ENCODE data around the gene PHLDB1.

PHLDB1 gene

DNA sequence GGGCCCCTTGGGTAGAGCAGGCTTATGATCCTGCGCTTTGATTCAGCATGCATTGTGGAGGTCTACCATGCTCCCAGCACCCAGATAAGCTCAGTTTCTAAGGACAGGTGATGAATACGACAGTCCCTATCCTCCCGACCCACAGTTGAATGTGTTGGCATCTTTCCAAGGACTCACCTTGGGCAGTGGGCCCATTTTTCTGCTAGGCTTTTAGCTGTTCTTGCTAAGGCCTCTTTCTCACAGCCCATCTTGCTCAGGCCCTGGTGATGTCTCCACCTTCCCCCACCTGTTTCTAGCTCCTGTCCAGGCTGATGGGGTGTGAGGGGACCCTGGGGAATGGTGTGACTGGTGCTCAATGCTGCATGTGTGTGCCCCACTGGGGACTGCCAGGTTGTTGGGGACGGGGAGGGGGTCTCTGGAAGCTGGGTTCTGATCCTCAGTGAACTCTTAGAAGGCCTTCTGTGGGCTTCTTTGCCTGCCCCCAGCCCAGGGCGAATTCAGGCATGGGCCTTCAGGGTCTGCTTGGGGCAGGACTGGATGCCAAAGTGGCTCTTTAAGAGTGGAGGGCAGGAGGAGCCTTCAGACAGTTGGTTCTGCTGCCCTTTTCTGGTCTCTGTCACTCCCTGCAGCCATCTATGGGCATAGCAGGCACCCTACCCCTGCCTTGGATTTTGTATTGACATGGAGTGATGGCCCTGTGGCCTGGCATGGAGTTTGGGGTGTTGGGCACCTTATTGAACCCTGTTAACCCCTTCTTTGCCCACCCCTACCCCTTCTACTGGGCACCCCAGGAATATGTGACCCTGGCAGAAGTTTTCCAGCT, 33.1 kb downstream of the PHLDB1 start:
- no peak for DNase-seq (ENCODE audit: low read depth)

DNA sequence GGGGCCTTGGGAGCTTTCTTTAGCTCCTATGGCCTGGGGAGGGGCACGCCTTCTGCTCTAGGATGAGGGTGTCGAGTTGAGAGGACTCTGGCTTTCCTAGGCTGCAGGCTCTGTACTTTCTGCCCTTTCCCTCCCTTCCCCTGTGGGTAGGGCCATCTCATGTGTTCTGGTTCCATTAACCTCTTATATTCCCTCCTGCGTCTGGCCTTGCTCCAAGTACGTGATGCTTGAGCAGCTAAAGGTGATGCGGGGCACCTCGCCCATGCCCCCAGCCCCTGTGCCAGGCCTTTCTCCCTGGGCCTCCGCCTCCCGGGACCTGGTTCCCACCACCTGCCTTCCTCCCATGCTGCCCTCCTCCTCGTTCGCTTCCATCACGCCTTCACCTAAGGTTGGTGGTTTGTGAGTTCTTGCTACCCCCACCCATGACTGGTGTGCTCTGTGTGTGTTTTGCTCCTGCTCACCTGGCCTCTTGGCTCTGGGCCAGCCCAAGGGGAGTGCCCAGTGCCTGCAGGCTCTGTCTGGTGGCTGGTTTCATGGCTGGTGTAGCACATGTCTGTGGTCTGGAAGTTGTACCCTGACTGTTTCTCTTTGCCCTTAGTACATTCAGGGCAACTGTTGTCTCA, 34.1 kb downstream of the PHLDB1 start:
- no peak for DNase-seq (ENCODE audit: low read depth)

DNA sequence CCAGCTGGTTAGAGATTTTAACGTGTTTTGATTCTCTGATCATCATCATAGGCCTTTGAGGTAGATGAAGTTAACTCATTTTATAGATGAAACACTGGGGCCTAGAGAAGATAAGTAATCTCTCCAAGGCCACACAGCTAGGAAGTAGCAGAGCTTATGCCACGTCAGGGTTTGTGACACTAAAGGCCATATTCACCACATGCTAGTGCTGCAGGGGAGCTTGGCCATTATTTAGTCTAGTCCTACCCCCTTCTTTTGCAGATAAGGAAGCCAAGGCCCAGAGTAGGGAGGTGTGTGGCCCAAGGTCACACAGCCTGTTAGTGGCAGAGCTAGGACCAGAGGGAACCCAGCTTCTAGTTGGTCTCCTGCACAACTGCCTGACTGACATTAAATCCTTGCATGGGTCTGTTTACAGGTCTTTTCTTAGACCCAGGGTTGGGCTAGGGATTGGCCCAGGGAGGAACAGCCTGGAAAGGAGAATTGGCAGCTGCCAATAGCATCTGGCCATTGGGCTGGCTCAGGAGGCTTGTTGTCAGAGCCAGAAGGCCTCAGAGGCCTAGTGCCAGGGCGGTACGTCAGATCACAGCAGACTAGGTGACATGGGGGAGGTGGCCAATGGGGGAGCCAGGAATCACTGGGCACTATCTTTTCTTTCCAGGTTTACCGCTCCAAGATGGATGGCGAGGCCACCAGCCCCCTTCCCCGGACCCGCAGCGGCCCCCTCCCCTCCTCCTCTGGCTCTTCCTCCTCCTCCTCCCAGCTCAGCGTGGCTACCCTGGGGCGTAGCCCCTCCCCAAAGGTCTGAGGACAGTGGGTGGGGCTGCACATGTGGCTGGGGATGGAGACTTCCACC, 36.0 kb downstream of the PHLDB1 start:
- no peak for DNase-seq (ENCODE audit: low read depth)

DNA sequence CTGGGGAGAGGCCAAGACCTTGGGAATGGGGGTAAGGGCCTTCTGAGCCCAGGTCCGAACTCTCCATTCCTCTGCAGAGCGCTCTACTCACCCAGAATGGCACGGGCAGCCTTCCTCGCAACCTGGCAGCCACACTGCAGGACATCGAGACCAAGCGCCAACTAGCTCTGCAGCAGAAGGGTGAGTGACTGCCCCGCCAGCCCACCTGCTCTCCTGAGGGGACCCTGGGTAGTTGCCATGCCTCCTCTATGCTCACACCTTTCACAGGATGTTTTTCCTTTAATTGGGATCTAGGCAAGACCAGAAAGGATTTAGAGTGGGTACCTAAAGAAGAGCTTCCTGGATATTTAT, 36.6 kb downstream of the PHLDB1 start:
- DNase-seq (ENCODE audit: low read depth), result no peak

DNA sequence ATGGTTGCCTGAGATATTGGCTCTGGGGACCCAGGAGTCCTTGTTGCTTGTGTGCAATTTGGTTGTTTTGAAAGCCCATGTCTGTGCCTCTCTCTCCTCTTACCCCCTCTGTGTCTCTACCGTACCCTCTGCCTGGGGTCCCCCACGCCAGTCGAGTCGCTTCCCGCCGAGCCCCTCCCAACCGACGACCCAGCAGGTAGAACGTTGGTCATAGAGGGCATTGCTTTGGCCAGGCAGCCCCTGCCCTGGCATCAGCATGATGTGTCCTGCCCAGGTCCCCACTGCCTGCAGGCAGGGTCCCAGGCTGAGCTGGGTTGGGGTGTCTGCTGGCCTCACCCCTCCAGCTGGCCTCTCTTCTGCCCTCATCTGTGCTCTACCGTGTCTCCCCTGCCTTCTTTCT, 37.1 kb downstream of the PHLDB1 start:
- DNase-seq (ENCODE audit: low read depth), result no peak

DNA sequence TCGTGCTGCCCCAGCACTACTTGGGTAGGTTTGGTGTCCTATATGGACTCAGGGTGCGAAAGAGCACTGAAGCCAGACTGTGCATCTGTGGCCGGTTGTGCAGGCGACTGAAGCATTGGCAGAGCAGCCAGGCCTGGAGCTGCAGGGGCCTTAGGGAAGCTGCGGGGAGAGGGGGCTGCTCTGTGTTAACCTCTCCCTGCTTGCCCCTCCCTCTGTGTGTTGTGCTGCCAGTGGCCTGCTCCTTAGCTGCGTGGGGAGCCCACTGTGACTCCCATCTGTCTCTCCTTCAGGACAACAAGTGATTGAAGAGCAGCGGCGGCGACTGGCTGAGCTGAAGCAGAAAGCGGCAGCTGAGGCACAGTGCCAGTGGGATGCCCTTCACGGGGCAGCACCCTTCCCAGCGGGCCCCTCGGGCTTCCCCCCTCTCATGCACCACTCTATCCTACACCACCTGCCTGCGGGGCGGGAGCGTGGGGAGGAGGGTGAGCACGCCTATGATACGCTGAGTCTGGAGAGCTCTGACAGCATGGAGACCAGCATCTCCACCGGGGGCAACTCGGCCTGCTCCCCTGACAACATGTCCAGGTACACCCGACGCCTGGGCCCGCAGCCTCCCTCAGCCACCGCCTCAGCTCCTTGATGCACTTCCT, 37.8 kb downstream of the PHLDB1 start:
- no peak for DNase-seq (ENCODE audit: low read depth)

DNA sequence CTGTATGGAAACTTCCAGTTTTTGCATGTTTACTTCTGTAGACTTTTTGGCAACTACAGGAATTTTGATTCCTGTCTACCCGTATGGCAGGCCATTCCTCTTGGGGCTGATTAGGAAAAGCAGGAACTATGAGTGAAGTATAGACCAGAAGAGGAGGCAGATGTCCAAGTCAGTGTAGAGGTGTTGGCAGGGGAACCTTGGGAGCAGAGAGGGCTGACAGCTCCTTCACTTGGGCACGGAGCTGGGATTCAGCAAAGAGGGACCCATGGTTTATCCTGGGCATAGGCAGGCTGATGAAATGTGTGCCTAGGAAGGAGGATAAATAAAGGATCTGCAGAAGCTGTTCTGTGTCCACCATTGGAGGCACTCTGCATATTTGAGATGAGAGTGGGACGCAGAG, 39.0 kb downstream of the PHLDB1 start:
- no peak for DNase-seq (ENCODE audit: low read depth)

DNA sequence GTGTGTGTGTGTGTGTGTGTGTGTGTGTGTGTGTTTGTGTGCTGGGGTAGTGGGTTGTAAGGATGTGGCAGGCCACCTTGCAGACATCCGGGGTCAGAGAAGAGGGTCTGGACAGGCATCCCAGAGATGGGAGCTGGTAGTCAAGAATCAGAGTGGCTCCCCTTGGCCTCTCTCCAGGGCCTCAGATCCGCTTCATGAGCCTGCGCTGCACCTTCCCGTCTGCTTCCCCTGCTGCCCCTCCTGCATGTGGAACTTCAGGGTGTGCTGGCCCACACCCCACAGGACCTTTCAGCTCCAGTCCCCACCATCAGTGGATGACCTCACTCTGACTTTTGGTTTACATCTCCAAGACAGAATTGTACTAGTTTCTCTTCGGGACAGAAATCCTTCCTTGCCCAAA, 40.9 kb downstream of the PHLDB1 start:
- DNase-seq (ENCODE audit: low read depth), result no peak

DNA sequence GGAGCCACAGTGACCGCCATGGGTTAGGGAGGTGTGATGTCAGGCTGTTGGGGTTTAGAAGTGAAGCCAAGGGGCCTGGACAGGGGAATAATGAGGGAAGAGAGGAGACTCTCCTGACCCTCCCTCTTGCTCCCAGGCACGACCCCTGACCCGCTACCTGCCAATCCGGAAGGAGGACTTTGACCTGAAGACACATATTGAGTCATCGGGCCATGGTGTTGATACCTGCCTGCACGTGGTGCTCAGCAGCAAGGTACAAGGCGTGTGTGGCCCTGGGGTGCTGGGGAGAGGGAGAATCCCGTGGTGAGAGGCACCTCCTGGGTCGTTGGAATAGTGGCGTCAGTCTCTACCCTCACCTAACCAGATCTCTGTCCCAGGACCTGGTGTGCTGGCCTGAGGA, 42.5 kb downstream of the PHLDB1 start:
- DNase-seq (ENCODE audit: low read depth), result no peak

DNA sequence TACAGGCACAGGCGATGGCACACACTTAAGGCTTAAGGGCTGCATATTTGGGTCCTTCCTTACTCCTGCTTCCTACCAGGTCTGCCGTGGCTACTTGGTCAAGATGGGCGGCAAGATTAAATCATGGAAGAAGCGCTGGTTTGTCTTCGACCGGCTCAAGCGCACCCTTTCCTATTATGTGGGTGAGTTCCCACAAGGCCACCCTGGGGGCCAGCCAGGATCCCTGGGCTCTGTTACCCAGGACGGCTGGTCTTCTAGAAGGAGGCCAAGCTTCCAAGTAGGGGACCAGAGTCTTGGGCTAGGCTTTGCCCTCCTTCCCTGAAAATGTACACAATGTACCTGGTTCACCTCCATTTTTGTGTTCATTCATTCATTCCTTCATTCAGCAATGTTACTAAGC, 43.0 kb downstream of the PHLDB1 start:
- no peak for DNase-seq (ENCODE audit: low read depth)

DNA sequence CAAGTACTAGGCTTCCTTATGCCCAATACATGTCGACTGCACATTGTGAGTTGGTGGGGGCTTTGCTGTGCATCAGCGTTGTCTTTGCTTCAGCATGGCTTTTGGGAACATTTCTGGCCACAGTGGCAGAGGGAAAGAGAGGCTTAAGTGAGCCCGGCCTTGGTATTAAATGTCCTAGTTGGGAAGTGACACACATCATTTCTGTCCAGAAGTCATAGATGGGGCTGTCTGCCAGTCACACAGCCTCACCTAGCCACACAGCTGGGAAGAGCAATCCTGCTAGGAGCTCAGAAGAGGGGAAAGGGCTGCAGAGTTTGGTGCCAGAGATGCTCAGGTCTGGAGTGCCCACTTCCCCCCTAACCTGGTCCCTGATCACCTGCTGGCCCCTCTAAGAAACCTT, 44.4 kb downstream of the PHLDB1 start:
- DNase-seq (ENCODE audit: low read depth), result no peak

DNA sequence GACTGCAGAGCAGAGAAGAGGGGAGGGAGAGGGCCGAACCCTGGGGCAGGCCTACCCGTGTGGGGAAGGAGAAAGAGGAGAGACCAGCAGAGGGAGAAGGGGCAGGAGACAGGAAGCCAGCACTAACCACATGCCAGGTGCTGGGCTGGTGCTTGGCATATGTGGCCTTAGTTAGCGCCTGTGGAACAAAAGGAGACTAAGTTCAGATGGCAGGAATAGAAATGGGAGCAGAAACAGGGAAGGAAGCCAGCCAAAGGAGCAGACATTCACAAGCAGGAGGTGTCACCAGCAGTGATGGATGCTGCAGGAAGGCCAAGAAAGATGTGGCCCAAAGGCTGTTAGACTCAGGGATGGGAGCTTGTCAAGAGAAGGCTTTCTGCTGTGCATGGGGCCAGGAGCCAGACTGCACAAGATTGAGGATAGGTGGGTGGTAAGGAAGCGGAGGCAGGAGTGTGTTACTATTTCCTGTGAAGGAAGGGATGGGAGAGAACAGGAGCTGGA, 45.3 kb downstream of the PHLDB1 start:
- DNase-seq (ENCODE audit: low read depth), result no peak

DNA sequence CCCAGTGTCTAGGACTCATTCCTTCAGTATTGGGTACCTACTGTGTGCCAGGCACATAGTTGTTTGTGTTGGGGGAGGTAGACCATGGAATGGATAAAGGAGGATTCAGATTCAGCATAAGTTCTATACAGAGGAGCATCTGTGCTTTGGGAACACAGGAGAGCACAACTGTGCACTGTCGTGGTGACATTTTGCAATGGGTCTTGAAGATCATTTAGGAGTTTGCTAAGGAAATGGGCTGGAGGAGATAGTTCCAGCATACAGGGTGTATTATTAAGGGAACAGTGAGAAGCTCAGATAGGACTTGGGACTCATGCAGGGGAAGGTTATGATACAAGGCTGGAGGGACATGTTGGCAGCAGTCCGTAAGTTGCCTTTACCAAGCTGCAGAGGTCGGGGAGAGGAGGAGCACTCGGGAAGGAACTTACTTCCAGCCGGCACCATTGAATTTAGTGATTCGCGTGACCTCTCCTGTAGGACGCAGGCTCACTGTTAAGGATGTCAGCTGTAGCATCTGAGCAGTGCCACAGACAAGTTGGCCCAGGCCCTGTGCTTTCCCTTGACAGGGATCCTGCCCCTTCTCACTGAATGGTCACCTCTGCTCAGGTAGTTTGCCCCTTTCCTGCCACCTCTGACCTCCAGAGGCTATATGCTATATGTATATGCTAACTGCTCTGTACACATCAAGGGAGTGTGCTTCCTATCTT, 46.4 kb downstream of the PHLDB1 start:
- no peak for DNase-seq (ENCODE audit: low read depth)

DNA sequence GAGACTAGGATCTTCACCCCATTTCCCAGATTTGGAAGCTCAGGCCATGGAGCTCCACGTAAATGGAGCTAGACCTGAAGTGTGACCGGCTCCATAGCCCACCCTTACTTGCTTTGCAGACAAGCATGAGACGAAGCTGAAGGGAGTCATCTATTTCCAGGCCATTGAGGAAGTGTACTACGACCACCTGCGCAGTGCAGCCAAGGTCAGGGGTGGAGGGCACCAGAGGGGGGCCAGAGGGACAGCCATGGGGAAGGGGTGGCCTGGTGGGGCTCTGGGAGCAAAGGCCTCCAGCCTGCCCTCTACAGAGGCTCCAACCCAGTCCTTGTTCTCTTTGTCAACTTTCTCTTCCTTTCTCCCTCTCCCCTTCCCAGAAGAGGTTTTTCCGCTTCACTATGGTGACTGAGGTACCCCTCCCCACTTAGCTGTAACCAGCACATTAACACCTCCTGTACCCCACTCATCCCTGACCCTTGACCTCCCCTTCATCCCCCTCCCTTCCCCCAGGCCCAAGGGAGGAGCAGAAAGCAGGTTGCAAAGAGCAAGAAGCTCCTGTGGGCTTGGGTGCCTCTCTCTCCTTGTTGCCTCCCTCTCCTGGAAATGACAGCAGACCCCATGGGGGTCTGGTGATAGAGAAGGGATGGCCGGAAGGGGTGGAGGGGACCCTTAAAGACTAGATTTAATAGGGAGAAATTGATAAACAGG, 48.2 kb downstream of the PHLDB1 start:
- DNase-seq (ENCODE audit: low read depth), result no peak

DNA sequence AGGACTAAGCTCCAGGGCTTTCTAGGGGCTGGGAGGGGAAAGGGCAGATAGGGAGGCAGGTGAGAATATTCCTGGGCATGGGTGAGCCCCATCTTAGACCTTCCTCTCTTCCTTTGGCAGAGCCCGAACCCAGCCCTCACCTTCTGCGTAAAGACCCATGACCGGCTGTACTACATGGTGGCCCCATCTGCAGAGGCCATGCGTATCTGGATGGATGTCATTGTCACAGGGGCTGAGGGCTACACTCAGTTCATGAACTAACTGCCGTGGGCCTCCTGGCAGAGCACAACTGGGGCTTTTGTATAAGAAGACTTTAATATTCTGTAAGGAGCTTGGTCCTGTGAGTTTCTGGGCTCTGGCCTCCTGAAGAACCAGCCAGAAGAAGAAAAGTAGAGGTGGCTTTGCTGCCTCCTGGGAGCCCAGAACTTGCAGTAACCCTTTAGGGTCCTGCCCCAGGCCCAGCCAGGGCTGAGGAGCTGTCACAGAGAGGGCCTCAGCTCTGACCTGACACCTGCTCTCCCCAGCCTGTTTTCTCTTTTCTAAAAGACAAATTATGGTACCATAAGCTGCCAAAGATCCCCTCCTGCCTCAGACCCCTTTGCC, 49.2 kb downstream of the PHLDB1 start:
- DNase-seq (ENCODE audit: low read depth), result no peak

DNA sequence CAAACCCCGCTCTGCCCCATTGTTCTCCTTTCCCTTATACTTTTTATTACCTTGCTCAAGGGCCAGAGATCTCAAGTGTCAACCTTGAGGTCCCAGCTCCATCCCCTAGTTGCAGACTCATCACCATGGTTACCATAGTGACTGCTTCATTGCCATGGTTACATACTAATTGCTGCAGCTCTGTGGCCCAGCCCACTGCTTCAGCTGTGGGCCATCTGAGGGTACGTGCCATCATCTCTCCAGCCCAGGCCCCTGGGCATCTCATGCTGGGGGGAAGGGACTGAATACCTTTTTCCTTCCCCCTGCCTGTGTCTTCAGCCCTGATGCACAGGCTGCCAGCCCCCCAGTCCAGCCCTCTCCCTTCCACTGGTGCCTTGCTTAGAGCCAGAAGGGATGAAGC, 49.8 kb downstream of the PHLDB1 start:
- DNase-seq (ENCODE audit: low read depth), result no peak

DNA sequence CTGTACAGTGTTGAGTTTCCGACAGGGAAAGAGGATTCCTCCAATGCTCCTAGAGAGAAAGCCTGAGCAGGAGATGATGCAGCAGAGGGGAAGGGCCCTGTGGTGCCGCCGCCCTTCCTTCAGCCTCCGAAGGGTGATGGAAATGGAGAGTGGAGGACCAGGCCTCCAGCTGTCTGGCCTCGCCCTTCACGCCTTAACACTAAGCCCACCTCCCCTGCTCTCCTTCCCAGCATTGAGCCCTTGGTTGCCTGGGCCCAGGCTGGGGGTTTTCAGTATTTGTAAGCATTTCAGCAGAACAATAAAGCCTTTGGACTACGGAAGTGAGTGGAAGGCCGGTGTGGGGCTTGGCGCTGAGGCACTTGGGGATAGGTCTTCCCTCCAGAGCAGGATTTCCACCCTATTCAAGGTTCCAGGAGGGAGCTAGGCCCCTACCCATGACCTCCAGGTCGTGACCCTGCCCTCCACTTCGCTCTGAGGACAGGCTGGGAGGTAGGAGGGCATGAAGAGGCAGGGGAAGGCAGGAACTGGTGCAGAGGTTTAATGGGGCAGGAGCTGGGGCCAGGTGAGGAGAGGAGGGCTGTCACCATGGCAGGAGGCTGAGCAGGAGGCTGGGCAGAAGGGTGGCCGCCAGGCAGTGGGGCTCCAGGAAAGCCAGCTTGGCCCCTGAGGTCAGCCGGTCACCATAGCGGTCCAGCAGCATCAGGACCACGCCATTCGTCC, 50.5 kb downstream of the PHLDB1 start:
- DNase-seq (ENCODE audit: low read depth), result no peak

DNA sequence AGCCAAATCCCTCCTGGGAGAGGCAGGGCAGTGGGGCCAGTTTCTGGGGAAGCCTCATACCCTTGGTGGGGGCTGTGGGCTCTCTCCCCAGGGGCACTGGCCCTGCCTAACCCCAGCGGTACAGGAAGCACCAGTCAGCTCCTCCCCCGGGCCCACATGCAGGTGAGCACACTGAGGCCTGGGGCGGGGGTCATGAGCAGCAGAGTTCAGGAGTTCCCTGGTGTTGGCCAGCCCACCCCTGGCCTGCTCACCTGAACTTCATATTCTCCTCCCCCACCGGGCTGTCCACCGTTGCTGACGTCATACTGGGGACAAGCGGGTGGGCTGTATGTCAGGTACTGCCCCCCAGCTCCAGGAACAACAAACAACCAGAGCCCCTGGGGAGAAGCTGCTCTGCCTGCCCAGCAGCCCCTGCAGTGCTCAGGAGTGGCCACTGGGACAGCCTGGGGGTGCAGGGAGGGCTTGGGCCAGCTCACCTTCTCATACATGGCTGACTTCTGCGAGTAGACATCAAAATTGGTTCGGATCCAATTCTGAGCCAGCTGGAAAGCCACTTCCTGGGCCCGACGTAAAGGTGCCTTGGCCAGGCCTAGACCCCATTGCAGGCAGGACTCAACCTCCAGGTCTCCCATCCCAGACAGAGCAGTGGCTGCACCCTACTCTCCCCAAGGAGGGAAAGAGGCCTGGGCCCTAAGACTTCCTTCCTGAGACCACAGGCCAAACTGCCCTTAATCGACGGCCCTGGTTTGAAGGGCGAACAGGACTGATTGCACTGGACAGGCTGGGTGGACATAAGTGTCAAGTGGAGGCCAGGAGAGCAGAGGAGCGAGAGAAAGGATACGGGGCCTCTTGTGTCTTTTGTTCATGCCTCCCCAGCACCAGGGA, 51.3 kb downstream of the PHLDB1 start:
- DNase-seq (ENCODE audit: low read depth), result no peak

Data from stimulated activated CD4-positive, alpha-beta T cell treated with anti-CD3 and anti-CD28 coated beads, Interleukin-2, amount 100 ng/mL, for 4 hours (primary cell).